NCI-H2196 (cell line): ENCODE data around the gene NFAM1.
A peak's percentile ranks its signal among the peaks of the same experiment; 100 is the strongest.

Experiments used
- DNase-seq: peaks from one replicate; lab custom pipeline; 2025; ENCODE audit not compliant: unreplicated experiment; lab: John Stamatoyannopoulos, UW

Gene NFAM1

GRCh38 chr22:42439821-42440674 is 7.8 kb upstream of the NFAM1 start:
- peak; percentile 36 for DNase-seq

GRCh38 chr22:42439021-42439567 is 6.9 kb upstream of the NFAM1 start:
- DNase-seq: no peak

GRCh38 chr22:42438293-42438650 is 6.1 kb upstream of the NFAM1 start:
- DNase-seq: no peak

- peak; percentile 72 for DNase-seq
Measured at GRCh38 chr22:42437488-42438292, 5.5 kb upstream of the NFAM1 start.

- DNase-seq: peak; percentile 16
Measured at GRCh38 chr22:42436404-42436803, 4.2 kb upstream of the NFAM1 start.

GRCh38 chr22:42434748-42435425 is 2.7 kb upstream of the NFAM1 start:
- DNase-seq: no peak

GRCh38 chr22:42433754-42434682 is 1.8 kb upstream of the NFAM1 start:
- no peak for DNase-seq

GRCh38 chr22:42432818-42433217 is 615 bp upstream of the NFAM1 start:
- no peak for DNase-seq

GRCh38 chr22:42431401-42432019 is 693 bp downstream of the NFAM1 start:
- no peak for DNase-seq

GRCh38 chr22:42430528-42431125 is 1.6 kb downstream of the NFAM1 start:
- no peak for DNase-seq

- DNase-seq: no peak
Measured at GRCh38 chr22:42428760-42429159, 3.4 kb downstream of the NFAM1 start.

GRCh38 chr22:42428025-42428424 is 4.2 kb downstream of the NFAM1 start:
- no peak for DNase-seq

GRCh38 chr22:42427167-42427566 is 5.0 kb downstream of the NFAM1 start:
- no peak for DNase-seq

- DNase-seq: no peak
Measured at GRCh38 chr22:42425989-42426355, 6.2 kb downstream of the NFAM1 start.

GRCh38 chr22:42425337-42425988 is 6.7 kb downstream of the NFAM1 start:
- DNase-seq: peak; percentile 49

- DNase-seq: no peak
Measured at GRCh38 chr22:42419243-42419881, 12.8 kb downstream of the NFAM1 start.

GRCh38 chr22:42418811-42419242 is 13.4 kb downstream of the NFAM1 start:
- no peak for DNase-seq

- DNase-seq: no peak
Measured at GRCh38 chr22:42417645-42418305, 14.4 kb downstream of the NFAM1 start.
